Omental fat pad (tissue), 4 donors: Measurements from ENCODE around the gene MYO5A. TPM values are rescaled to one million over a fixed set of nuclear protein-coding genes. Genes with fewer than 3 reads are reported as not detected.

Source experiments
- ATAC-seq: fragments of 150-250 bp; one replicate; pipeline ENCODE4 v1.9.1; 2016; ENCODE audit warnings: mild to moderate bottlenecking, moderate library complexity; ENCODE audit not compliant: low FRiP score
- DNase-seq: peaks from one replicate; pipeline ENCODE4 v3.0.0-alpha.2; 2019; ENCODE audit warnings: low spot score
- CTCF ChIP-seq, 3 donors: fragments of 450-650 bp; IDR thresholded peaks; one replicate each; pipeline ENCODE4 v1.5.1; 2016 to 2017; ENCODE audit warnings: antibody characterized with exemption in 3 of 3, mild to moderate bottlenecking in 3 of 3, moderate library complexity in 2 of 3
- total RNA-seq, 4 donors: library from RNA; depleted of rRNA; stranded (reverse); fragments of >200 nt; gene quantifications; one replicate each; pipeline ENCODE4 v1.1.0, GENCODE V29; 2016

The MYO5A gene
- total RNA-seq, 4 donors from 2014 or later: 45.5 to 81.6 (median 65.5) TPM

DNA sequence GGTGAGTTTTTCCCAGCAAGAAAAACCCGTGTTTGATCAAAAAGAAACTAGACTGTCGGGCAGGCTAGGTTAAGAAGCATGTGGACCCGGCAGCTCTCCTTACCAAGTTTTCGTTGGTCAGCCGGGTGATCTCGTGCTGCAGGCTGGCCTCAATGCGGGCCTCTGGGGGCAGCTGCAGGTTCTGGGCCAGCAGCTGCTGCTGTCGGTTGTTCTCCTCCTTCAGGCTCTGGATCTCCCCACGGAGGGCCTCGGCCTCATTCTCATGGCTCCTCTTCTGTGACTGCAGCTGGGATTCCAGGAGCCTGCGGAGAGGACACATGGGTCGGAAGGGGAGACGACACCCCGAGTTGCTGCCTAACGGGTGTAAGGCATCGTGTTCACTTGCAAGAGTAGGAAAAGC lies 188.6 kb downstream of the MYO5A start:
- DNase-seq (no peak), ATAC-seq (no peak)
- TF ChIP-seq CTCF (IDR thresholded peaks at IDR 0.05): no peak

DNA sequence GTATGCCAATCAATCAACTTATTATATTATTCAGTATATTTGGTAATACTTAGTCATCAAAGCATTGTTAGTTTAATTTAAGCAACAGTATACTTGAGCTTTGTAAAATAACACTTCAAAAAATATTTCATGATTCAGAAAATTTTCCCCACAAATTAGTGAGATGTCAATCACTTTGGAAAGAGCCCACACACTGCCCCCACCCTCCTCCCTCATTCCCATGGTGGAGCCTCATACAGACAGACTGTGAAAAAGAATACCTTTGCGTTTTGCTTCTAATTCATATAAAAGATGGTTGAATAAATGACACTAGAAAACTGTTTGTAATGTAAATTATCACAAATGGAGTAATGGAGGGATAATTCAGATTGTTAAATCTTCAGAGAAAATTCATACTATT lies 189.8 kb downstream of the MYO5A start:
- TF ChIP-seq CTCF (IDR thresholded peaks at IDR 0.05): no peak
- DNase-seq (no peak), ATAC-seq (no peak)

- DNase-seq (no peak), ATAC-seq (no peak)
- no peak for TF ChIP-seq CTCF (IDR thresholded peaks at IDR 0.05)
Measured at GRCh38 chr15:52338058-52338457, 190.6 kb downstream of the MYO5A start.

GRCh38 chr15:52337198-52337853 lies 191.4 kb downstream of the MYO5A start:
- no peak for DNase-seq
- ATAC-seq: no peak
- no peak for TF ChIP-seq CTCF (IDR thresholded peaks at IDR 0.05)

DNA sequence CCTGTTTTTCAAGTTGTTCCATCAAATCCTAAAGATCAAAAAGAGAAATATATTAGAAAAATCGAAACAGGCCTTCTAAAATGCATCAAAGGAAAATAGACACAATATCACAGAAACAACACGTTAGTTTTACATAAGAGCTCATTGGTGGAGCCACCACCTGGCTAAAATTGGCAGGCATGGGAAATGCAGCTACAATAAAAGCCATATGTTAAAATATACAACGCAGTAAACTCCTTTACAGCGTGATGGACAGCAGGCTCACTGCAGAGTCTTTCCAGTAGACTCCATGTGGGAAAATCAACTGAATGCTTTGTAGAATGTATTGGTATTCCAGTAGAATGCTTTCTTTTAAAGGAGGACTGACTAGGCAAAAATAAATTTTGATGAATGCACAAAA lies 192.2 kb downstream of the MYO5A start:
- no peak for TF ChIP-seq CTCF (IDR thresholded peaks at IDR 0.05)
- no peak for ATAC-seq
- no peak for DNase-seq

DNA sequence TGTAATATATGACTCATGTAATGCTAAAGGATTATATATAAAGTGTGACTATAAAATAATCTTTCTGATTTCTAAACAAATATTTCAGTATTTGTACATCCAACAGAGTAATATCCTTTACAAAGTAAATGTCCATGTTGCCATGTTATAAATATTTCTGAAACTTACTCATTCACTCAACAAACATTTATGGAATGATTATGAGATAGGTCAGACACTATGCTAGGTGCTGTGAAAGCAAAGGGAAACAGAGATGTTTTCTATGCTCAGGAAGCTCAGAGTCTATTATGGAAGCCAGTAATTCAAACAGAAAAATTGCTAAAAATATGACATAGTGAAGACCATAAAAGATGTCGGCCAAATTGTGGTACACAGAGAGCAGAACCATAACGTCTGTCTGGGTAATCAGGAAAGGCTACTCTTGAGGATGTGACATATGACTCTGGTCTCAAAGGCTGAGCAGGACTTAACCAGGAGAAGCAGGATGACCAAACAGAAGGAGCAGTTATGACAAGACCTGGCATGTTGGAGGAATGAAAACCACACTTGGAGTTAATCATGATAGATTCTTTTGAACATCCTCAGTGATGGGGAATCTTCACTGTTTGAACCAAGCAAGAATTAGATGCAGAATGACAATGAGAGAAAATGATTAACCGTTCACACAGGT lies 194.1 kb downstream of the MYO5A start:
- ATAC-seq (no peak), DNase-seq (no peak)
- no peak for TF ChIP-seq CTCF (IDR thresholded peaks at IDR 0.05)
